Dendritic cell treated with granulocyte-macrophage colony-stimulating factor and Interleukin-4, amounts not matched to agents 40 ng/mL and 50 ng/mL, for 4 days (primary cell): ENCODE results near the gene TMEM179.

ENCODE experiments used
- H3K27ac Mint-ChIP-seq: one replicate; pipeline ENCODE4 v1.8.0; 2022; ENCODE audit warnings: mild to moderate bottlenecking, mixed read lengths
- H3K27me3 Mint-ChIP-seq: one replicate; pipeline ENCODE4 v1.8.0; 2022; ENCODE audit warnings: mild to moderate bottlenecking, mixed read lengths
- H3K36me3 Mint-ChIP-seq: one replicate; pipeline ENCODE4 v1.8.0; 2022; ENCODE audit warnings: low read depth, mixed read lengths
- H3K4me1 Mint-ChIP-seq: one replicate; pipeline ENCODE4 v1.8.0; 2022; ENCODE audit warnings: low read depth, mixed read lengths
- H3K4me3 Mint-ChIP-seq: one replicate; pipeline ENCODE4 v1.8.0; 2022; ENCODE audit warnings: mild to moderate bottlenecking, moderate library complexity, mixed read lengths
- H3K9me3 Mint-ChIP-seq: one replicate; pipeline ENCODE4 v1.8.0; 2022; ENCODE audit warnings: mixed read lengths
- intact Hi-C: fragments of 100-400 bp; cut with micrococcal nuclease; formaldehyde crosslinking; loops from one replicate; pipeline ENCODE4 v1.15.0; 2022

Gene TMEM179

GRCh38 chr14:104571246-104571645, 33.3 kb downstream of the TMEM179 start:
- Mint-ChIP-seq H3K27me3 (no peaks in the 10 kb centered on the region), H3K27ac (no peak overlapping the region), H3K36me3 (no peaks in the 10 kb centered on the region), H3K4me1 (no peaks in the 10 kb centered on the region), H3K4me3 (no peak overlapping the region), H3K9me3 (no peaks in the 10 kb centered on the region)
- intact Hi-C loops = no loop called here

GRCh38 chr14:104569435-104569834, 35.1 kb downstream of the TMEM179 start:
- H3K27ac Mint-ChIP-seq = no peak overlapping the region
- no peak overlapping the region for H3K4me3 Mint-ChIP-seq
- intact Hi-C loops = loop anchor here (10.0 kb wide), 1 partner anchor 435 kb away; the partner anchor contains the start of gene KIF26A
- H3K4me1 Mint-ChIP-seq = no peaks in the 10 kb centered on the region
- no peaks in the 10 kb centered on the region for H3K9me3 Mint-ChIP-seq
- H3K27me3 Mint-ChIP-seq = peaks cover 10% of the 10 kb centered on the region
- no peaks in the 10 kb centered on the region for H3K36me3 Mint-ChIP-seq

GRCh38 chr14:104568620-104569019, 36.0 kb downstream of the TMEM179 start:
- no peak overlapping the region for H3K27ac Mint-ChIP-seq
- intact Hi-C loops = loop anchor here (10.0 kb wide), 1 partner anchor 434 kb away; the partner anchor contains the start of gene KIF26A
- H3K36me3 Mint-ChIP-seq = no peaks in the 10 kb centered on the region
- no peak overlapping the region for H3K4me3 Mint-ChIP-seq
- peaks cover 5% of the 10 kb centered on the region for H3K4me1 Mint-ChIP-seq
- H3K27me3 Mint-ChIP-seq = peaks cover 17% of the 10 kb centered on the region
- H3K9me3 Mint-ChIP-seq = no peaks in the 10 kb centered on the region

DNA sequence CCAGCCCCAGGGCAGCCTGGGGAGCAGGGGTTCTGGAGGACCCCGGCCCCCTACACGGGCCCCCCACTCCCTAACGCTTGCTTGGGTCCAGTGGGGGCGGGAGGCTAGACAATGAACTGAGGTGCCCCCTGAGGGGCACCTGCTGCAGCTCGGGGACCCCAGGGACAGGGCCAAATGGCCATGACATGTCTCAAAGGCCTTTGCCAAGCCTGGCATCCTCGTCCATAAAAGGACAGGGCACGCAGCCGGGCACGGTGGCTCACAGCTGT, 36.7 kb downstream of the TMEM179 start:
- Mint-ChIP-seq H3K4me3 (no peak overlapping the region), H3K4me1 (peaks cover 5% of the 10 kb centered on the region), H3K27me3 (peaks cover 22% of the 10 kb centered on the region), H3K27ac (no peak overlapping the region), H3K9me3 (no peaks in the 10 kb centered on the region), H3K36me3 (no peaks in the 10 kb centered on the region)
- intact Hi-C loops = loop anchor here (10.0 kb wide), 1 partner anchor 433 kb away; the partner anchor contains the start of gene KIF26A

DNA sequence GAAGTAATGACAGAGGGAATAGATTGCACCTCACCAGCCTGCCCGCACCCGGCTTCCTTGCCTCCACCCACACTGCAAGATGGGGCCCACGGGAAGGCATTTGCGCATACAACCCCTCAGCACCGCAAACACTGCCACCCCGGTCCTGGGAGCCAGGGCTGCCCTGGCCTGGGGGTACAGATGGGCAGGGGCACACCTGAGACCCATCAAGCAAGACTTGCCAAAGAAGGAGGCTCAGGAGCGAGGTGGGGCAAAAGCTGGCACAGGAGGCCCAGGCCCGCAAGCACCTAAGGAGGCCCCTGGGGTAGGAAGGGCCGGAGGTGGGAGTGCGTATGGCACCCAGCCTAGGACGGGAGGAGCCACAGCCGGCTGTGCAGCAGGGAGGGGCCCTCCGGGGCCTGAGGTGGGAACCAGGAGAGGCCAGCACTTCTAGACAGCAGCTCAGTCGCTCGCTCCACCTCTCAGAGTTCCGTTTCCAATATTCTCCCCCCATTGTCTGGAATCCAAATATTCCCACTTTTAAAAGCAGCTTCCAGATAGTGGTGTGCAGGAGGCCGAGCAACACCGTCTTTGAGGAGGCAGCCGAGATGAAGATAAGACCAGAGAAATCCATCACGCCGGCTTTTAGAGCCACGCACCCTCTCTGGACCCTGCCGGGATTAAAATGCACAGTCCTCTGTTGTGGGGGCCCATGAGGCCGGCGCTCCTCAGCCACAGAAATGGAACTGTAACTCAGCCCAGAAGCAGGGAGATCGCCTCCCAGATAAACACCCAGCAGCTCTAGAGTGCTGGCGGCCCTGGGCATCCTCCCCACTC, 37.2 kb downstream of the TMEM179 start:
- intact Hi-C loops = loop anchor here (10.0 kb wide), 1 partner anchor 433 kb away; the partner anchor contains the start of gene KIF26A
- H3K27ac Mint-ChIP-seq = no peak overlapping the region
- H3K4me1 Mint-ChIP-seq = peaks cover 5% of the 10 kb centered on the region
- no peak overlapping the region for H3K4me3 Mint-ChIP-seq
- H3K9me3 Mint-ChIP-seq = no peaks in the 10 kb centered on the region
- H3K27me3 Mint-ChIP-seq = peaks cover 22% of the 10 kb centered on the region
- no peaks in the 10 kb centered on the region for H3K36me3 Mint-ChIP-seq

DNA sequence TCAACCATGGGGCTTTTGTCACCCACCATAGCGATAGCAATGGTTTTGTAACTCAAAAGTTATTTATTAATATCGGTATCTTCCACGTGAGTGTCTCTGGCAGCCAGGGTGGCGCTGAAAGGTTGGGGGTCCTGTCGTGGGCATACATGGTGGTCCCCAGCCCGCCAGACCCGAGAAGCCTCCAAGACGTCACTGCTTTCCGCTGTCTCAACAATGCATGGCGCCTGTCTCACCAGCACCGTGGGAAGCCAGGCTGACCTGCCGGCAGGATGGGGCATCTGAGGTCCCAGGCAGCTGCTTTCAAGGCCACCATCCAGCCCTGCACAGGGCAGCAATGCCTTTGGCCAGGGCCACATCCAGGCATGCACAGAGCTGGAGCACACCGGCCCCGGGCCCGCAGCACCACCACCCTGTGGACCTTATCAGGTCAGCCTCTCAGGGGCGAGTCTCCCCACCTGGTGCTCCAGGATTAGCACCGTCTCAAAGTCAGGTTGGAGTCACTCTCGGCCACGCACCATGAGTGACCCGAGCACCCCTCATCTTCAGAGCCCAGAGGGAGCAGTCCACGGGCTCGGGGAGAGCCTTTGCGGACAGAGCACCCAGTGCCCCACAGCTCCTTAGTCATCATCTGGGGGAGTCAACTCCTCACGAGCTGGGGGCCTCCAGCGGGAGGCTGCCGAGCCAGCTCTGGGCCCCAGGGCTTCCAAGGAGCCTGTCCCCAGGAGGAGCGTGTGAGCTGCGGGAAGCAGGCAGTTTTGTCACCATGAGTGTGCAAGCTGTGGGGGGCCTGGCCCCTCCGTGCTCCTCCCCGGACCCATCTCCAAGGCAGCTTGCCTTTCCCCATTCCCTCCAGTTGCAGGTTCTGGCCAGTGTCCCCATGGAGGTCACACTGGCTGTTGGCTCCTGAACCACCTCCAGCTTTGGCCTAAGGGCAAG, 39.6 kb downstream of the TMEM179 start:
- Mint-ChIP-seq H3K9me3 (no peaks in the 10 kb centered on the region), H3K36me3 (no peaks in the 10 kb centered on the region), H3K27me3 (peaks cover 25% of the 10 kb centered on the region), H3K27ac (no peak overlapping the region), H3K4me3 (no peak overlapping the region), H3K4me1 (peaks cover 5% of the 10 kb centered on the region)
- intact Hi-C loops = loop anchor here (10.0 kb wide), 1 partner anchor 430 kb away; the partner anchor contains the start of gene KIF26A

DNA sequence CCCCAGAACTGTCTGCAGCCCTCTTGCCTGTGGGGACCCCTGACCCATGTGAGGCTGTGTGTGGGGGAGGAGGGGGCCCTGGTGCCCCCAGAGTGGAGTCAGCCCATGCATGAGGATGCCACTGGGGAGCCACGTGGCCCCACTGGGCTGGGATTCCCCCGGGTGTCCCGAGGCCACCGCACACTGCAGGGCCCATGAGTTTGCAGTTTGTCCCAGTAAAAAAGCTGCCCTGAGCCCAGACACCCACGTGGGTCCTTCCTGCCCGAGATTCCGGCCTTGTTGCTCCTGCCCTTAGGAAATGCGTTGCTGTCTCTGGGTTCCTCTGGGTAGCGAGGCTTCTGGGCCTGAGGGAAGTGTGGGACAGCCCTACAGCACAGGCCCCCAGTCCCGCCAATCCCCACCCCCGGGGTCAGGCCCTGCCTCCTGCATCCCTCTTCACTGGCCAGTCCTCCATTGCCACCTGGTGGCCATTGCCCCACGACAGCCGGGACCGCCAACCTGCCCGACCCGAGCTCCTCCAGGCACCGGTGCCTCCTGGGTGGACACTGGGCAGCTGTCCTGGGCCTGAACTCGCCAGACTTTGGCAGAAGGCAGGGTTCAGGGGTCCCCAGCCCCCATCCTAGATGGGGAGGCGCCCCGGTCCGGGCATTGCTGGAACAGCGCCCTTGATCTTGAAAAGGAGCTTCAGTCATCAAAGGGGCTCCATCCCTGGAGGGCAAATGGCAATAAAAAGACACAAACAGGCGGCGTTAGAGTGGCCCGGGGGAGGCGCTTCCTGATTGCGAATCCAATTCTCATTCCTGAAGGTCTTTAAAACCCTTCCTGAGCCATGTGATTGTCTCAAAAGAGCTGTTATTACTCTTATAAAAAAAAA, 40.6 kb downstream of the TMEM179 start:
- intact Hi-C loops = loop anchor here (10.0 kb wide), 1 partner anchor 429 kb away; the partner anchor contains the start of gene KIF26A

GRCh38 chr14:104563191-104563741, 41.3 kb downstream of the TMEM179 start:
- intact Hi-C loops = loop anchor here (10.0 kb wide), 1 partner anchor 428 kb away; the partner anchor contains the start of gene KIF26A
- no peaks in the 10 kb centered on the region for H3K9me3 Mint-ChIP-seq
- H3K4me3 Mint-ChIP-seq = no peak overlapping the region
- H3K27me3 Mint-ChIP-seq = peaks cover 25% of the 10 kb centered on the region
- peaks cover 5% of the 10 kb centered on the region for H3K4me1 Mint-ChIP-seq
- no peaks in the 10 kb centered on the region for H3K36me3 Mint-ChIP-seq
- H3K27ac Mint-ChIP-seq = no peak overlapping the region

More for the DNA sequence above, 40.6 kb downstream of the TMEM179 start:
- peaks cover 25% of the 10 kb centered on the region for H3K27me3 Mint-ChIP-seq
- H3K9me3 Mint-ChIP-seq = no peaks in the 10 kb centered on the region
- H3K27ac Mint-ChIP-seq = no peak overlapping the region
- peaks cover 5% of the 10 kb centered on the region for H3K4me1 Mint-ChIP-seq
- no peaks in the 10 kb centered on the region for H3K36me3 Mint-ChIP-seq
- no peak overlapping the region for H3K4me3 Mint-ChIP-seq

DNA sequence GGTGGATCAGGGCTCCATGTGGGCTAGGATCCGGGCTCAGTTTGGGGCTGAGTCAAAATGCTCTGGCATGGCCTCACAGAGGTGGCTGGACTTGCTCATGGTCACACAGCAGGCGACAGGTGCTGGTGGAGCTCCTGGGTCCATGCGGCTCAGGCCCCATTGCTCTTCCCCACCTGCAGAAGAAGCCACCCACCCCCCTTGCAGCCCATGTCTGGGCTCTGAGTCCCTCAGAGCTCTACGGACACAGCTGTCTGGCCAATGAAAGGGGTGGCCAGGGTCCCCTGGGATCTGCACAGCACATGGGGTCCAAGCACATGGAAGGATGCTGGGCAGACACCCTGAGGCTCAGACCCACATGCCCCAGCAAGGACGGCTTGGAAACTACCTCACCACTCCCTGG, 42.0 kb downstream of the TMEM179 start:
- no peaks in the 10 kb centered on the region for H3K9me3 Mint-ChIP-seq
- H3K27me3 Mint-ChIP-seq = peaks cover 25% of the 10 kb centered on the region
- no peaks in the 10 kb centered on the region for H3K36me3 Mint-ChIP-seq
- intact Hi-C loops = loop anchor here (10.0 kb wide), 1 partner anchor 428 kb away; the partner anchor contains the start of gene KIF26A
- H3K27ac Mint-ChIP-seq = no peak overlapping the region
- peaks cover 5% of the 10 kb centered on the region for H3K4me1 Mint-ChIP-seq
- H3K4me3 Mint-ChIP-seq = no peak overlapping the region

DNA sequence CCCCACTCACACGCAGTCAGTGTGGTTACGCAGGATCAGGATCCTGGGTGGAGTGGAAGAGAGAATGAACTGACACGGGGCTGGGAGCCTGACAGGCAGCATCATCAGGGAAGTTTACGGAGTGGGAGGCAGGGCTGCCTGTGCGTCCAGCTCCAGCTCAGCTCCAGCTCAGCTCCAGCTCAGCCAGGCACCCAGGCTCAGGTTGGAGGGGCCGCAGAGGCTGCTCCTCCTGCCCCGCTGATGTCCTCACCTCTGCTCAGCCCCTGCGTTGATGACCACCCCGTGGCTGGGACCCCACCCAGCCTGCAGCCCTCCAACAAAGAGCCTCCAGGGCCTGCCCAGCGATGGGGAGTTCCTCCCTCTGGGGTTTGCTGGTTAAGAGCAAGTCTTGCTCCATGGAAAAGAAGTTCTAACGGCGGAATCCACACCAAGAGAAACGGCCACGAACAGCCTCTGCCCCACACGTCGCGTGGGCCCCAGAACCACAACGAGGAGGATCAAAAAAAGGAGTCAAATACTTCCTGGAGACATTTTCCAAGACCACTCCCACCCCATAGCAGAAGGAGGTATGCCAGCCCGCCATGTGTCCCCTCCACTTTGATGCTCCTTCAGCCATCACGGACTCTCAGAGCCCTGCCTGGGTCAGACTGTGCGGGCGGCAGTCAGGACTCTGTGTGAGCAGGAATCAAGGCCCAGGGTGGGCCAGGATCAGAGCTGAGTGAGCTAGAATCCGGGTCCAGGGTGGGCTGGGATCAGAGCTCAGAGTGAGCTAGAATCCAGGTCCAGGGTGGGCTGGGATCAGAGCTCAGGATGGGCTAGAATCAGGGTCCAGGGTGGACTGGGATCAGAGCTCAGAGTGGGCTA, 42.7 kb downstream of the TMEM179 start:
- Mint-ChIP-seq H3K9me3 (no peaks in the 10 kb centered on the region), H3K27ac (no peak overlapping the region), H3K36me3 (no peaks in the 10 kb centered on the region), H3K4me1 (peaks cover 5% of the 10 kb centered on the region), H3K4me3 (no peak overlapping the region), H3K27me3 (peaks cover 25% of the 10 kb centered on the region)
- intact Hi-C loops = loop anchor here (10.0 kb wide), 1 partner anchor 427 kb away; the partner anchor contains the start of gene KIF26A

DNA sequence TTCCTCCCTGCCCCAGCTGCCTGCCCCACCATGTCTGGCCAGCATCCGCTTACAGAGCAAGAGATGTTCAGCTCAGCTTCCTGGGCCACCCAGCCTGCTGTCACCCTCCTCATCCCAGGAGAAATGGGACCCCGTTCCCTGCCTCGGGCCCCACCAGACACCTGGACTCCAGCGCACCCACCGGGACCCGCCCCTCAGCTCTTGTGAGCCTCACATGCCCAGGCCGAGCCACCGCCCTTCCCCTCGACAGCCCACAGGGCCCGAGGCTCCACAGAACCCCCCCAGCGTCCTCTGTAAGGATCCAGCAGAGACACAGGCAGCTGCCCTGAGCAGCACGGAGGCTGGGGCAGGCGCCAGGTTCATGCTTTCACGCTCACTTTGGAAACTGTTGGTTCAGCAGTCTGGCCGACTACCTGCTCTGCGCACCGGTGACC, 43.4 kb downstream of the TMEM179 start:
- intact Hi-C loops = loop anchor here (10.0 kb wide), 1 partner anchor 426 kb away; the partner anchor contains the start of gene KIF26A
- Mint-ChIP-seq H3K36me3 (no peaks in the 10 kb centered on the region), H3K4me1 (peaks cover 5% of the 10 kb centered on the region), H3K27me3 (peaks cover 25% of the 10 kb centered on the region), H3K9me3 (no peaks in the 10 kb centered on the region), H3K27ac (no peak overlapping the region), H3K4me3 (no peak overlapping the region)

- Mint-ChIP-seq H3K27me3 (peaks cover 23% of the 10 kb centered on the region), H3K4me3 (no peak overlapping the region)
Measured at GRCh38 chr14:104560586-104560945, 44.0 kb downstream of the TMEM179 start.

More at GRCh38 chr14:104560586-104560945, 44.0 kb downstream of the TMEM179 start:
- no peaks in the 10 kb centered on the region for H3K36me3 Mint-ChIP-seq
- H3K9me3 Mint-ChIP-seq = no peaks in the 10 kb centered on the region
- H3K27ac Mint-ChIP-seq = no peak overlapping the region
- intact Hi-C loops = loop anchor here (10.0 kb wide), 1 partner anchor 426 kb away; the partner anchor contains the start of gene KIF26A
- H3K4me1 Mint-ChIP-seq = peaks cover 5% of the 10 kb centered on the region
